Testis (tissue), 3 donors: Measurements from ENCODE around the gene VASN. TPM values are rescaled to one million over a fixed set of nuclear protein-coding genes. Genes with fewer than 3 reads are reported as not detected.
A peak's percentile ranks its signal among the peaks of the same experiment; 100 is the strongest.

ENCODE experiments used
- DNase-seq: peaks from one replicate; pipeline ENCODE4 v3.0.0-alpha.2; 2019
- H3K27ac ChIP-seq, 2 donors: fragments of 200-600 bp; sonication (generic); one replicate each; pipeline ENCODE4 v1.5.1; 2019
- H3K27me3 ChIP-seq: fragments of 200-600 bp; sonication (generic); one replicate; pipeline ENCODE4 v1.5.1; 2019
- H3K36me3 ChIP-seq: fragments of 200-600 bp; sonication (generic); one replicate; pipeline ENCODE4 v1.5.1; 2017; ENCODE audit warnings: low read depth; ENCODE audit errors: missing control alignments
- H3K4me1 ChIP-seq: fragments of 200-600 bp; sonication (generic); one replicate; pipeline ENCODE4 v1.5.1; 2019
- H3K4me3 ChIP-seq, 2 donors: fragments of 200-600 bp; sonication (generic); one replicate each; pipeline ENCODE4 v1.5.1; 2017 to 2019
- H3K9me3 ChIP-seq: fragments of 200-600 bp; sonication (generic); one replicate; pipeline ENCODE4 v1.5.1; 2017
- POLR2A ChIP-seq: fragments of 450-650 bp; IDR thresholded peaks from one replicate; pipeline ENCODE4 v1.6.1; 2017; ENCODE audit warnings: antibody characterized with exemption, mild to moderate bottlenecking, moderate library complexity
- WGBS, 2 donors: methylation state at CpG; one replicate each; pipeline ENCODE4 v1.1.5; 2018; 5-methylcytosine and 5-hydroxymethylcytosine counted together
- intact Hi-C: fragments of 100-400 bp; cut with DNase I; formaldehyde crosslinking; loops from one replicate; pipeline ENCODE4 v1.15.1; 2023; ENCODE audit warnings: low total_unique reads
- polyA plus RNA-seq: library from polyadenylated mRNA; stranded (reverse); fragments of 350-450 nt; fragmentation: Illumina TruSeq; extraction: RNeasy Lipid Tissue Mini Kit (QIAGEN cat#74804); gene quantifications from one replicate; pipeline ENCODE4 v1.2.3, GENCODE V29; 2014; ENCODE audit warnings: low read depth, low replicate concordance; ENCODE audit not compliant: insufficient read depth
- total RNA-seq, 2 donors: library from RNA; depleted of rRNA; stranded (reverse); fragments of >200 nt; gene quantifications; one replicate each; pipeline ENCODE4 v1.2.3, GENCODE V29; 2016
- TF ChIP-seq, protein P1 (sequence below), 3 experiments: fragments of 450-650 bp in 2 of 3; fragments of 200-600 bp in 1 of 3; sonication (generic) in 1 of 3; IDR thresholded peaks; one replicate each; pipeline ENCODE4 v1.5.1; 2016 to 2019; ENCODE audit warnings: antibody characterized with exemption in 3 of 3, mild to moderate bottlenecking in 2 of 3, moderate library complexity in 1 of 3

The VASN gene
- total and polyA plus RNA-seq, 3 donors from 2014 or later = 33.9 to 125 (median 103) TPM

DNA sequence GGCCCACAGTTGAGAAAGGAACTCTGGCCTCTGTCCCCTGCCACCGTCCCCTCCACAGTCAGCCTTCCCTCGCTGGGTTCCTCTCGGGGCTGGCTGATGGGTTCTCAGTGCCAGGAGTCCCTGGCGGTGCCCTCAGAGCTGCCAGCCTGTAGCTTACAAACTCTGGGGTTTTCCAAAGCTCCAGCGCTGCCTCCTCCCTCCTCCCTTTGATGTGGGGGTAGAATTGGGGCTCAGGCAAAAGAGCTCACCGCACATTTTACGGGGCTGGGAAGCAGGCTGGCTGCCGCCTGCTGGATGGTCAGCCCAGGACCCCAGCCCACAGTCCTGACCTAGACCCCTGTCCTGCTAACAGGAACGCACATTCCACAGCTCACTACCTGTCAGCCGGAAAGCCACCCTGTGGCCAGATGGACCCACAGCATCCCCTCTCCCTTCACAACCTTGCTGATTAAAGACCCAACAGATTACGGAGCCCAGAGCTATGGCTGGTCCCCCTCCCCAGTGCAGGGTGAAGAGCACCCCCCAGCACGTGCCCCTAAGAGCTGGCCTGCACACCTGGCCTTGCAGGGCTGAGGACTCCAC, 6.0 kb downstream of the VASN start:
- Histone ChIP-seq H3K27ac (peak overlapping the region; percentile 21 to 86), H3K27me3 (no peaks in the 10 kb centered on the region), H3K4me1 (peaks cover 64% of the 10 kb centered on the region), H3K9me3 (no peaks in the 10 kb centered on the region), H3K36me3 (no peaks in the 10 kb centered on the region), H3K4me3 (no peak overlapping the region)
- no peak for DNase-seq
- intact Hi-C loops = no loop called here
- 43 to 65% methylated on average over 8 to 12 of the region's 12 CpGs for WGBS, 2 donors
- TF ChIP-seq POLR2A = no peak
- TF ChIP-seq, protein P1, sequence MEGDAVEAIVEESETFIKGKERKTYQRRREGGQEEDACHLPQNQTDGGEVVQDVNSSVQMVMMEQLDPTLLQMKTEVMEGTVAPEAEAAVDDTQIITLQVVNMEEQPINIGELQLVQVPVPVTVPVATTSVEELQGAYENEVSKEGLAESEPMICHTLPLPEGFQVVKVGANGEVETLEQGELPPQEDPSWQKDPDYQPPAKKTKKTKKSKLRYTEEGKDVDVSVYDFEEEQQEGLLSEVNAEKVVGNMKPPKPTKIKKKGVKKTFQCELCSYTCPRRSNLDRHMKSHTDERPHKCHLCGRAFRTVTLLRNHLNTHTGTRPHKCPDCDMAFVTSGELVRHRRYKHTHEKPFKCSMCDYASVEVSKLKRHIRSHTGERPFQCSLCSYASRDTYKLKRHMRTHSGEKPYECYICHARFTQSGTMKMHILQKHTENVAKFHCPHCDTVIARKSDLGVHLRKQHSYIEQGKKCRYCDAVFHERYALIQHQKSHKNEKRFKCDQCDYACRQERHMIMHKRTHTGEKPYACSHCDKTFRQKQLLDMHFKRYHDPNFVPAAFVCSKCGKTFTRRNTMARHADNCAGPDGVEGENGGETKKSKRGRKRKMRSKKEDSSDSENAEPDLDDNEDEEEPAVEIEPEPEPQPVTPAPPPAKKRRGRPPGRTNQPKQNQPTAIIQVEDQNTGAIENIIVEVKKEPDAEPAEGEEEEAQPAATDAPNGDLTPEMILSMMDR (IDR thresholded peaks at IDR 0.05) = no peak

DNA sequence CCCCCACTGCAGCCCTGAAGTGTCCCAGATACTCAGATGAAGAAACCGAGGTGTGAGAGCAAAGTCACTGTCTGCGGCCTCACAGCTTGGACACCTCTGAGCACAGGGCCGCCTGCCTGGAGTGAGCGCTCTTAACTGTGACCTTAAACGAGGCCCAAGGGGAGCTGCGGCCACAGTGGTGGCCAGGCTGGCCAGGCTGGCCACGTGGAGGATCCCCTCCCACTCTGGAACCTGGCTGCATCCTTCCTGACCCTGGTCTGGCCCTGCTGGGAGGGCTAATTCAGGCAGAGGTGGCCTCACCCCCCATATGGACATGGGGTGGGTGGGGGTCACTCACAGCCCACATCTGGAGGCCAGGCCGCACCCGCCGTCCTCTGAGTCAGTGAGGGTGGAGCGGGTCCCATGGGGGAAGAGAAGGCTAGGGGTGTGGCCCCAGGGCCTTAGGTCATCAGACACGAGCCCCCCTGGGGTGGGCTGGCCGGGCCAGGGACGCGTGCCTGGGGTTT, 6.6 kb downstream of the VASN start:
- no peaks in the 10 kb centered on the region for H3K27me3 ChIP-seq
- intact Hi-C loops = no loop called here
- TF ChIP-seq, protein P1 (IDR thresholded peaks at IDR 0.05) = no peak
- no peak for TF ChIP-seq POLR2A
- no peaks in the 10 kb centered on the region for H3K36me3 ChIP-seq
- H3K4me1 ChIP-seq = peaks cover 64% of the 10 kb centered on the region
- peak overlapping the region in 1 of 2 donors; percentile 86 for H3K27ac ChIP-seq
- 45 to 75% methylated on average over 4 to 15 of the region's 15 CpGs for WGBS, 2 donors
- DNase-seq = no peak
- no peaks in the 10 kb centered on the region for H3K9me3 ChIP-seq
- H3K4me3 ChIP-seq = no peak overlapping the region

DNA sequence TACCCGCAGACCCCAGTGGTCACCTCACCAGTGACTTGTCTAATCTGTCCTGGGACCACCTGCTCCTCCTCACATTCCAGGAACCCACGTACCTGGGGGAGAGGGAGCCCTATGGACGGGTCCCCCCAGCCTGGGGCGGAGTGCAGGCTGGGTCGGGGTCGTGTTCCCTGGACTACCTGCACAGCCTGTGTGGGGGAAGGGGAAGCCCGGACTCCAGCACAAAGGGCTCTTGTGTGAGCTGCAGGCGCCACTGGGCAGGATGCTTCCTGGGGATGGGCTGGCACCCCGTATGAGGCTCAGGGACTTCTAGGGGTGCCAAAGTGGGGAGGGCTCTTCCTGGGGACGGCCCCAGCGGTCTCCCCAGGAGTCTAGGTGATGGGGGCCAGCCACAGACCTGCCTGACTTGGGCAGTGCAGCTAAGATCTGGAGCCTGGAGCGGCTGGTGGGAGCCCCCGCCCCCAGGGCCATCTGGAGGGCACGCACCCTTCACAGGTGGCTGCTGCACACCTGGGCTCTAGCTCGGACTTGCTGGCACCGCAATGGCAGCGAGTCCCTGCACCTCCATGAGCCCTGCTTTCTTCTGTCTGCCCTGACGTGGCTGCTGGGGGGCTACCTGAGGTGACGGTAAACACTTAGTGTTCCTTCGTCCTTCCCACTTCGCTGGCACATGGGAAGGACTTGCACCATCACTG, 7.5 kb downstream of the VASN start:
- no peaks in the 10 kb centered on the region for H3K27me3 ChIP-seq
- peaks cover 56% of the 10 kb centered on the region for H3K4me1 ChIP-seq
- peak overlapping the region; percentile 13 to 86 for H3K27ac ChIP-seq
- DNase-seq = no peak
- WGBS, 2 donors = 74 to 85% methylated on average over 4 to 21 of the region's 21 CpGs
- TF ChIP-seq, protein P1 (IDR thresholded peaks at IDR 0.05) = no peak
- no peak for TF ChIP-seq POLR2A
- no peaks in the 10 kb centered on the region for H3K36me3 ChIP-seq
- intact Hi-C loops = no loop called here
- no peaks in the 10 kb centered on the region for H3K9me3 ChIP-seq
- no peak overlapping the region for H3K4me3 ChIP-seq

DNA sequence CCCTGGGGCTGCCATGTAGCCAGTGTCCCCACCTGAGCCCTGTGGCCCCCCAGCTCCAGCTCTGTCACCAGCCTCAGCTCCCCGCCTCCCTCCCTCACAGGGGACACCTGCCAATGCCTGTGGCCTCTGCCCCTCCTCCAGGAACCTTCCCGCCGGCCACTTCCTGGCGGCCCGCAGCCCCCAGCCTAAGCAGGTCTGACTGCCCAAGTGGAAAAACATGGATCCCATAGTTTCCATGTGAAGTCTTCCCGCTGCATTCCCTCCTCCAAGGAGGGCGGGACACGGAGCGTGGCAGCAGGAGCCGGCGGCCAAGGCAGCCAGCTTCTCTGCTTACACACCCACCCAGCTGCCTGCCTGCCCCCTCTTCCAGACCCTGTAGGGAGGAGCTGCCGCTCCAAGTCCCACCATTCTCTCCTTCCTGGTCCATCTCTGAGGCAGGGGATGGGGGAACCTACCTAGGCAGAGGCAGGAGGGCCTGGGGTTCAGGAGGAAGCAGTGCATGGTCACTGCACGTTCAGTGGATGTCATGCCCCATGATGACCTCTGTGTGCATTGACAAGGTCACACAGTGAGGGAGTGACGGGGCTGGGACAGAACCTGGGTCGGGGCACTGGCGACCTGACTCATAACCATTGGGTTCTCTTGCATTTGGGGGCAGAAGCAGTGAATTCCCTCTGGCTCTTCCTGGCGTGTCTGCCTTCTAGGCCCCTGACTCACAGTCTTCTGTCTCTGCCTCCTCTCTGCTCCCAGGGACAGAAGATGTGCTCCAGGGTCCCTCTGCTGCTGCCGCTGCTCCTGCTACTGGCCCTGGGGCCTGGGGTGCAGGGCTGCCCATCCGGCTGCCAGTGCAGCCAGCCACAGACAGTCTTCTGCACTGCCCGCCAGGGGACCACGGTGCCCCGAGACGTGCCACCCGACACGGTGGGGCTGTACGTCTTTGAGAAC, 8.7 kb downstream of the VASN start:
- DNase-seq = no peak

More for the DNA sequence above, 8.7 kb downstream of the VASN start:
- Histone ChIP-seq H3K4me3 (no peak overlapping the region), H3K27ac (no peak overlapping the region), H3K9me3 (no peaks in the 10 kb centered on the region), H3K4me1 (peaks cover 48% of the 10 kb centered on the region), H3K27me3 (no peaks in the 10 kb centered on the region), H3K36me3 (no peaks in the 10 kb centered on the region)
- no peak for TF ChIP-seq POLR2A
- TF ChIP-seq, protein P1 (IDR thresholded peaks at IDR 0.05) = no peak
- WGBS, 2 donors = 60 to 71% methylated on average over 11 to 26 of the region's 26 CpGs
- intact Hi-C loops = no loop called here
